Fibroblast of peridontal ligament (primary cell): ENCODE results near the gene CASQ2.

Experiments used
- DNase-seq: peaks from one replicate; pipeline ENCODE4 v3.0.0-alpha.2; 2010; ENCODE audit errors: extremely low read depth

The CASQ2 gene

DNA sequence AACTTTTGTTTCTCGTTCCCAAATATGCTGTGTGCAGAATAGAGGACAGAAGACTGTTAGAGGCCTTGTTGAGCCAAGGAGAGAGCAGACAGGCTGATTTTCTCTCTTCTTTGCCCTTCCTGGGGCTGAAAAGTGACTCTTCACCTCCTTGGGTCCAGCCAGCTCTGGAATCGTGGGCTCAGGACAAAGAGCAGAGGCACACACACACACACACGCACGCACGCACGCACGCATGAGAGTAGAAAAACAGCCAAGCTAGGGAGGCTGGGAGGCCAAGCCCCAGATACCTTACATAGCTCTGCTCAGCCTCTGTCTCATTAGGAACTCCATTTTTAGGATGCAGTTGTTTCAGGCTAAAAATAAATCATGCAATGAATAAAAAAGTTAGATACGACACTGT, at the start of gene CASQ2:
TSS of gene CASQ2 (minus strand) at position 166 of the 400 bp plus-strand sequence. CDS start 173 bp downstream, outside the sequence.
- no peak for DNase-seq

GRCh38 chr1:115815694-115816093, 47.2 kb upstream of the CASQ2 start:
- no peak for DNase-seq

- no peak for DNase-seq
Observed at GRCh38 chr1:115814685-115815398, 46.3 kb upstream of the CASQ2 start.

DNA sequence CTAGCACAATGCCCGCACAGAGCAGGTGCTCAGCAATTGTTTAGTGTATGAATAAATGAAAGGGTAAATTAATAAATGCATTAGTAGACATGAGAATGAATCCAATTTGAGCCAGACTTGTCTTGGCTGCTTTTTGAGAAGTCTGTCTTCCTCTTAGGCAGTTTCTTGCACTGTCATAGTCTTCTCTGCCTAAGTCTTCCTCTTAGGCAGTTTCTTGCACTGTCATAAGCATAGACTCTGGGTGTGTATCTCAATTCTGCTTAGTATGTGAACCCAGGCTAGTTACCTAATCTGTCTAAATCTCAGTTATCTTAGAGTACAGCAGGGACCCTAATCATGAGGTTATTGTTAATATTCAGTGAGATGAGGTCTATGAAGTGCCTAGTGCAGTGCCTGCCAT, 45.2 kb upstream of the CASQ2 start:
- no peak for DNase-seq

- DNase-seq: no peak
Observed at GRCh38 chr1:115811140-115811828, 42.8 kb upstream of the CASQ2 start.

DNA sequence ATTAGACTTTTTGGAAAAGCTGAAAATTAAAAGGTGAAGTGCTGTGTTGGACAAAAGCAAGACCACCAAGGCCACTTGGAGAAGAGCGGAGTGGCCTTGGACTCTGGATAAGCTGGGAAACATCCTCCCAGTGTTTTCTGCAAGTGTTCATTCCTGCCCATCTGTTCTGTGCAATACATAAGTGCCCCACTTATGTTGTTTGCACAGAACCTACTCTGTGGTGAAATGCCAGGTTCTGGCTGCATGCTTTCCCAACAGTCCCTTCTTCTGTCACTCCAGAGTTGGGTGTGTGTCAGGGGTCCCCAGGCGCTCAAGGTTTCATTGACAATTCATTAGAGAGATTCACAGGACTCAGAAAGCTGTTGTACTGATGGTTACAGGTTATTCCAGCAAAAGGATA, 42.1 kb upstream of the CASQ2 start:
- no peak for DNase-seq

DNA sequence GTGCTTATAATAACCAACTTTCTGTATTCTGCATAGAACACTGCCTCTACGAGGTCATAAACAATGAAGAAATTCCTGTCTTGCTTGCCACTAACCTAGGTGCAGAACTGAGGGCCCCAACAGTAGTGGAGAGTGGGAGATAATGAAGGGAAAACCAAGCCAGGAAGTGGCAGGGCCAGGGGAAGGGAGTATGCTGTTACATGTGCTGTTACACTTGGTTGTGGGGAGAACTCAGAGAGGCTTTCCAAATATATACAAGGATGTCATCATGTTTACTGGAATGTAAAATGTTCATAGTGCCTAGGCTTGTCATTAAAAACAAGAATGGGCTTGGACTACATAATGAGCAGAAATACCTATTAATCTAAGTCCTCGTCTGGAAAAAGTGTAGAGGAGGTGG, 41.3 kb upstream of the CASQ2 start:
- DNase-seq: no peak

DNA sequence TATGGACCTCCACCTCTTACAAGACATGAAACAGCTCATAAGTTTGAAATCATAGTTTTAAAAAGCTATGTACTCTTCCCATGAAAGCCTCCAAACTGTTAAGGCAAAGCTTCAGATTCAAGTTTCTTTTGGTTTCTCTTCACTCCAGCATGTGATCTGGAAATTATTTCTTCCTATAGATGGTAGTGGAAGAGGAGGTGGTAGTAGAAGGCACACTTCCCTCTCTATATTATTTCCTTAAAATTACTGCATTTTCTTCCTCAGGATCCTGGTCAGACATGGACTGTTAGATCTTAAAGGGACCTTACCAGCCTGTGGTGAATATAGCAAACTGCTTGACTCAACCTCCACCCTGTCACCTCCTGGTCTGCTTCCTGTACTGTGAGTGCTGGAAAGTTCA, 40.6 kb upstream of the CASQ2 start:
- no peak for DNase-seq

DNA sequence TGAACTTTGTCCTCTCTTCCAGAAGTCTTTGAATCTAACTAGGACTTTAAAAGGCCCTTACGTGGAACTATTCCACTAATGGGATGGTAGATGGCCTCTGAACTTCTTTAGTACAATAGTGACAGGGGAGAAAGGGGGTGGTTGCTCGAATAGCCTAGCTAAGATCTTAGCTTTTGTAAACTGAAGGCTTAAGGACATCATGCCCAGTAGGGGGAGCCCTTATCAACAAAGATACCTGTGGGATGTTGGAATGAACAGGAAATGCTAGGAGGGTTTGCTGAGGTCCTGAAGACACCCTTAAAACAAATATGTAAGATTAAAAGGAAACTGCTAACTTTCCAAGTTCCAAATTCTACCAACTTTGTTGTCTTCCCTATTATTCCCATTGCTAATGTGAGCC, 39.2 kb upstream of the CASQ2 start:
- peak; percentile 89 for DNase-seq

- DNase-seq: no peak
Observed at GRCh38 chr1:115805597-115805996, 37.1 kb upstream of the CASQ2 start.

DNA sequence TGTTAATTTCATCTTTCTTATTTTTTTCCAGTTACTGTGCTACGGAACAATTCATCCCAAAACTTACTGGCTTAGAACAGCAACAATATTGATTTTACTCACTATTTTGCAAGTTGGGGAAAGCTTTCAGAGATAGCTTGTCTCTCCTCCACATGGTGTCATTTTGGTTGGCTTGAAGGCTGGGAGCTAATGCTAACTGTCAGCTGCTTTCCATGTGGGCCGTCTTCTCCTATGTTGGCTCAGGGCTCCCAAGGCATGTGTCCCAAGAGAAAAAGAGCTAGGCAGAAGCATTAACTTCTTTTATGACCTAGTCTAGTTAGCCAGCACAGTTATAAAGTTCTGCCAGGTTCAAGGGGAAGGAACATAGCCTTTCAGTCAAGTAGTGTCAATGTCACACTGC, 33.9 kb upstream of the CASQ2 start:
- no peak for DNase-seq

- no peak for DNase-seq
Observed at GRCh38 chr1:115797486-115797885, 29.0 kb upstream of the CASQ2 start.

DNA sequence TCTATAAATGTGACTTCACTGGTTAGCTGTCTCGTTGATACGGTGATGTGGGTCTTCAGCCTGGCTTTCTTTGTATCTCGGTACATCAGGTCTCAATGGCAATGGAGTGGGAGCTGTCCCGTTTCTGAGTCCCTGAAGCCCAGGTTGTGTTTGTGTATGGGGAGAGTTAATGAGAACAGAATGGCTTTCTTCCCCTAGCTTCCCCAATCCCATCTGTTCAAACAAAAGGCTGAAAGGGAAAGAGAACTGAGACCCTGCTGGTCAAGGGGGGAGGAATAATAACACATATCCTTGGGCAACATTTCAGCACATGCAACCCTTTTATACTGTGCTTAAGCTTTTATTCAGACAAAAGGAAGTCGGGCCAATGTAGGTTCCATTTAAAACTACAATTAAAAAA, 28.4 kb upstream of the CASQ2 start:
- no peak for DNase-seq

GRCh38 chr1:115796036-115796435, 27.5 kb upstream of the CASQ2 start:
- DNase-seq: no peak

GRCh38 chr1:115794976-115795639, 26.6 kb upstream of the CASQ2 start:
- no peak for DNase-seq

DNA sequence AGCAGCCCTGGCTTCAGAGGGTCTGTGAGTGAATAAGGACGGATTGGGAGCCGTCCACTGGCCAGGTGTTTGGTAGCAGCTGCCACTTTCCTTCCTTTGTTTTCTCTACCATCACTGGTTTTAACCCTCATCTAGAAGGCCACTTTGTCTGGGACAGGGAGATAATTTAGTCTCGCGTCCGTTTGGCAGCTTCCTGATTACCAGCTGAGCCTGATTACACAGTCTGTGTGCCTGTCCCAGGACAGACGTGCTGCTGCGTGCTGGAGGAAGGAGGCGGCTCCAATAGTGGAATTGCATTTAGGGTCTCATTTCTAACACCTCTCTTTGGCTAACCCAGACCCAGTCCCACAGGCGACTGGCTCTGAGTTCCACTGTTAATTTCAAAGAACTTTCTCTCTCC, 24.6 kb upstream of the CASQ2 start:
- no peak for DNase-seq

- DNase-seq: no peak
Observed at GRCh38 chr1:115791816-115792215, 23.3 kb upstream of the CASQ2 start.

- DNase-seq: no peak
Observed at GRCh38 chr1:115790846-115791245, 22.3 kb upstream of the CASQ2 start.

DNA sequence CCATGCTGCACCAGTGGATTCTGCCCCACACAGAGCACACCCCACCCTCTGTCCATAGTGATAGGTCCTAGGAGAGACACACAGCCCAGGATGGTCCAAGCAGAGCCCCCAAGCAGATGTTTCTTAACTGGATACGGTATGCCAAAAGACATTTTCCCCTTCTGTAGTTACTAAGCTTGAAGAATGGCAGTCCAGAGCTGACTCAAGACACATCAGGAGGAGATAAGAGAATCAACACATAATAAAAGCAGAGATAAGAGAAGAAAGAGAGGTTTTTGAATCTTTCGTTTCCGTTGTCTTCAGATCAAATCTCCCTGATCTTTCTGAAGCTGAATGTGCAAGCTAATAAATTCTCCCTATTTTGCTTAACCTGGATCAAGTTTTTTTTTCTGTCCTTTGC, 21.8 kb upstream of the CASQ2 start:
- no peak for DNase-seq

GRCh38 chr1:115783311-115783710, 14.8 kb upstream of the CASQ2 start:
- DNase-seq: no peak

- peak; percentile 83 for DNase-seq
Observed at GRCh38 chr1:115782571-115783281, 14.2 kb upstream of the CASQ2 start.

- no peak for DNase-seq
Observed at GRCh38 chr1:115781851-115782250, 13.3 kb upstream of the CASQ2 start.
